GM19372 (cell line): ENCODE results near the gene FADS1.

Experiments used
- ATAC-seq: cut with Tn5 transposase; IDR thresholded peaks from one replicate; pipeline ENCODE4 v1.9.1; 2021; ENCODE audit warnings: mild to moderate bottlenecking, low read depth, moderate library complexity; ENCODE audit not compliant: unreplicated experiment

Gene FADS1

GRCh38 chr11:61816736-61817455 is at the start of gene FADS1:
TSS of gene FADS1 (minus strand) at chr11:61817003. CDS start at chr11:61816929, 74 bp downstream.
- no peak for ATAC-seq

- ATAC-seq: no peak
These were observed 49.6 kb upstream of the FADS1 start for GRCh38 chr11:61866231-61866957.

GRCh38 chr11:61864814-61865775 is 48.3 kb upstream of the FADS1 start:
- ATAC-seq: no peak

GRCh38 chr11:61863548-61864081 is 46.8 kb upstream of the FADS1 start:
- ATAC-seq: no peak

GRCh38 chr11:61862714-61863547 is 46.1 kb upstream of the FADS1 start:
- no peak for ATAC-seq

- no peak for ATAC-seq
These were observed 44.8 kb upstream of the FADS1 start for GRCh38 chr11:61861634-61862033.

GRCh38 chr11:61860054-61860903 is 43.5 kb upstream of the FADS1 start:
- no peak for ATAC-seq

- ATAC-seq: no peak
These were observed 39.3 kb upstream of the FADS1 start for GRCh38 chr11:61855939-61856680.

- no peak for ATAC-seq
These were observed 38.3 kb upstream of the FADS1 start for GRCh38 chr11:61854966-61855714.

GRCh38 chr11:61854206-61854895 is 37.5 kb upstream of the FADS1 start:
- no peak for ATAC-seq

GRCh38 chr11:61853698-61854169 is 36.9 kb upstream of the FADS1 start:
- ATAC-seq: no peak

GRCh38 chr11:61851900-61852295 is 35.1 kb upstream of the FADS1 start:
- no peak for ATAC-seq

- ATAC-seq: no peak
These were observed 34.5 kb upstream of the FADS1 start for GRCh38 chr11:61851113-61851899.

- no peak for ATAC-seq
These were observed 33.9 kb upstream of the FADS1 start for GRCh38 chr11:61850687-61851086.

- no peak for ATAC-seq
These were observed 31.8 kb upstream of the FADS1 start for GRCh38 chr11:61848631-61849030.
